Lung (tissue), 12 donors: ENCODE results near the gene AKT1. TPM values are rescaled to one million over a fixed set of nuclear protein-coding genes. Genes with fewer than 3 reads are reported as not detected.

Experiments used
- ATAC-seq: fragments of 200-7000 bp; cut with Tn5 transposase; one replicate; pipeline ENCODE4 v1.9.1; 2020; ENCODE audit warnings: moderate number of reproducible peaks; ENCODE audit not compliant: insufficient read depth, low FRiP score
- DNase-seq, 3 donors: peaks; one replicate each; pipeline ENCODE4 v3.0.0-alpha.2; 2013 to 2017
- H3K27ac ChIP-seq, 2 donors: one replicate each; pipeline ENCODE4 v1.5.1; 2013; ENCODE audit warnings: mild to moderate bottlenecking in 2 of 2, moderate library complexity in 2 of 2, control low read depth in 1 of 2, inconsistent platforms in 1 of 2, low read depth in 1 of 2, low read length in 1 of 2
- H3K27me3 ChIP-seq, 3 donors: one replicate each; pipeline ENCODE4 v1.5.1; 2013; ENCODE audit warnings: low read length in 2 of 3; ENCODE audit not compliant: control insufficient read depth in 3 of 3, insufficient read depth in 3 of 3
- H3K36me3 ChIP-seq, 4 donors: one replicate each; pipeline ENCODE4 v1.5.1; 2013; ENCODE audit warnings: low read length in 4 of 4, mild to moderate bottlenecking in 1 of 4, moderate library complexity in 1 of 4; ENCODE audit not compliant: control insufficient read depth in 4 of 4, insufficient read depth in 4 of 4
- H3K4me1 ChIP-seq, 5 donors: one replicate each; pipeline ENCODE4 v1.5.1; 2013; ENCODE audit warnings: low read length in 5 of 5, mild to moderate bottlenecking in 2 of 5, moderate library complexity in 1 of 5; ENCODE audit not compliant: control insufficient read depth in 5 of 5, insufficient read depth in 5 of 5
- H3K4me3 ChIP-seq: one replicate; pipeline ENCODE4 v1.5.1; 2013; ENCODE audit warnings: mild to moderate bottlenecking, control low read depth, moderate library complexity
- H3K9ac ChIP-seq, 2 donors: one replicate each; pipeline ENCODE4 v1.5.1; 2013; ENCODE audit warnings: low read length in 2 of 2, control low read depth in 1 of 2; ENCODE audit not compliant: insufficient read depth in 1 of 2
- H3K9me3 ChIP-seq, 4 donors: one replicate each; pipeline ENCODE4 v1.5.1; 2013; ENCODE audit warnings: low read length in 3 of 4, mild to moderate bottlenecking in 1 of 4, moderate library complexity in 1 of 4; ENCODE audit not compliant: control insufficient read depth in 4 of 4, insufficient read depth in 3 of 4
- WGBS, 2 donors: extraction: QIAGEN DNeasy Blood & Tissue Kit; methylation state at CpG; one replicate each; pipeline ENCODE4 v1.1.7; 2013; 5-methylcytosine and 5-hydroxymethylcytosine counted together
- polyA plus RNA-seq, 2 donors: library from polyadenylated mRNA; stranded (reverse); fragments of 200-250 nt; gene quantifications; one replicate each; pipeline ENCODE4 v1.2.1, GENCODE V29; 2013
- total RNA-seq, 2 donors: library from RNA; depleted of rRNA in 1 of 2; stranded (reverse); fragments of >200 nt in 1 of 2; gene quantifications; one replicate each; pipeline ENCODE4 v1.2.1, GENCODE V29; 2014 to 2021
- TF ChIP-seq, protein P1 (sequence below): IDR thresholded peaks from 2 replicates; pipeline ENCODE4 v1.5.1; 2012; ENCODE audit warnings: mild to moderate bottlenecking; ENCODE audit errors: control extremely low read depth, extremely low read depth
- donor health status: control.
- donor health status: control.
- donor health status: Bipolar disorder and iron deficiency.
- donor health status: healthy.
- donor health status: DM: yes; HTN: yes; CAD: no.

Gene AKT1
- total and polyA plus RNA-seq, 4 donors = 142 to 224 (median 160) TPM

DNA sequence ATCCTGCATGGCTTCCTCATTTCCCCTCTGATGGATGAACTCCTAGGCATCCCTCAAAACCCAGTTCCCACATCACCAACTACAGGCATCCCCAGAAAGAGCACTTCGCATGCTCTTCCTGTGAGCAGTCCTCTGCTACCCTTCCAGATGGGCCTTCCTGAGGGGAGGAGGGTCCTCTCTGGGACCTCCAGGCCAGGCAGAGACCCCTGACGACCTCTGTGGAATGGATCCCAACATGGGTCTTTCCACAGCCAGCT, 1.9 kb downstream of the AKT1 start:
- peaks cover 12 to 36% (median 32%) of the 10 kb centered on the region in 5 donors for H3K4me1 ChIP-seq
- H3K27ac ChIP-seq = no peak overlapping the region
- H3K9ac ChIP-seq = no peak overlapping the region
- H3K4me3 ChIP-seq = no peak overlapping the region
- TF ChIP-seq, protein P1, sequence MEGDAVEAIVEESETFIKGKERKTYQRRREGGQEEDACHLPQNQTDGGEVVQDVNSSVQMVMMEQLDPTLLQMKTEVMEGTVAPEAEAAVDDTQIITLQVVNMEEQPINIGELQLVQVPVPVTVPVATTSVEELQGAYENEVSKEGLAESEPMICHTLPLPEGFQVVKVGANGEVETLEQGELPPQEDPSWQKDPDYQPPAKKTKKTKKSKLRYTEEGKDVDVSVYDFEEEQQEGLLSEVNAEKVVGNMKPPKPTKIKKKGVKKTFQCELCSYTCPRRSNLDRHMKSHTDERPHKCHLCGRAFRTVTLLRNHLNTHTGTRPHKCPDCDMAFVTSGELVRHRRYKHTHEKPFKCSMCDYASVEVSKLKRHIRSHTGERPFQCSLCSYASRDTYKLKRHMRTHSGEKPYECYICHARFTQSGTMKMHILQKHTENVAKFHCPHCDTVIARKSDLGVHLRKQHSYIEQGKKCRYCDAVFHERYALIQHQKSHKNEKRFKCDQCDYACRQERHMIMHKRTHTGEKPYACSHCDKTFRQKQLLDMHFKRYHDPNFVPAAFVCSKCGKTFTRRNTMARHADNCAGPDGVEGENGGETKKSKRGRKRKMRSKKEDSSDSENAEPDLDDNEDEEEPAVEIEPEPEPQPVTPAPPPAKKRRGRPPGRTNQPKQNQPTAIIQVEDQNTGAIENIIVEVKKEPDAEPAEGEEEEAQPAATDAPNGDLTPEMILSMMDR = no peak
- H3K36me3 ChIP-seq = peaks cover 0 to 28% (median 9%) of the 10 kb centered on the region in 4 donors
- no peaks in the 10 kb centered on the region for H3K27me3 ChIP-seq
- no peak for DNase-seq
- H3K9me3 ChIP-seq = no peaks in the 10 kb centered on the region
- 87 to 91% methylated on average over 2 of the region's 2 CpGs for WGBS, 2 donors
- no peak for ATAC-seq

DNA sequence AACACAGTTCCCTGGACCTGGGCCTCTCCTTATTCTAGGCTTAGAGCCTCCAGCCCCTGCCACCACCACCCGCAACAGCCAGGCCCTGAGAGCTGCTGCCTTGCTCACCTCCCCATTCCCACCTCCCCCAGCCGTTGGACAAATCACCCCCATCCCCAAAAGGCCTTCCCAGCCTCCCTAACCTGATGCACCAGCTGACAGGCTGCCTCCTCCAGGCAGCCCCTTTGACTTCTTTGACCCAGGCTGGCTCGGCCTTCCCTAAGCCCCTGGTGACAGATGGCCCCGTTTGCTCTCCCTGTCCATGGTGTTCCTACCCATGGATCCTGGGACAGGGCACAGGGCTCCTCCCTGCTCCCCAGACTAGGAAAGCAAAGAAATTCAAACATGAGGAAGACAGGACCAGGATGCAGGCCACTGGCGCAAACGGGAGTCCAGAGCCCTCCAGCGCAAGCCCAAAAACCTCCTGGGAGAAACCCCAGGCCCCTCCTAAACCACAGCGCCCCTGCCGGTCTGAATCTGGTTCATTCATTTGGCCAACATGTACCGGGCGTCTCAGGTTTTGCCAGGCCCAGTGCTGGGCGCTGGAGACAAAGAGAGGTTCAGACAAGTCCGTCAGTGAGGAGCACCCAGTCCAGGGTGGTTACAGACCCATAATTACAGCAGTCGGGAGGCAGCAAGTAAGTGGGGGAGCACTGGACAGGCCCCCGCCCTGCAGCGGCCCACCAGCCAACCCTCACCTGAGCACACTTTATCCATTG, 2.4 kb downstream of the AKT1 start:
- Histone ChIP-seq H3K9me3 (no peaks in the 10 kb centered on the region), H3K4me1 (peaks cover 12 to 41% (median 32%) of the 10 kb centered on the region in 5 donors), H3K9ac (no peak overlapping the region), H3K27ac (peak overlapping the region in 1 of 2 donors; percentile 21), H3K36me3 (peaks cover 0 to 31% (median 9%) of the 10 kb centered on the region in 4 donors), H3K4me3 (no peak overlapping the region), H3K27me3 (no peaks in the 10 kb centered on the region)
- TF ChIP-seq, protein P1 = no peak
- ATAC-seq (no peak), DNase-seq (no peak)
- 83 to 89% methylated on average over 16 of the region's 16 CpGs for whole genome bisulfite sequencing, 2 donors

DNA sequence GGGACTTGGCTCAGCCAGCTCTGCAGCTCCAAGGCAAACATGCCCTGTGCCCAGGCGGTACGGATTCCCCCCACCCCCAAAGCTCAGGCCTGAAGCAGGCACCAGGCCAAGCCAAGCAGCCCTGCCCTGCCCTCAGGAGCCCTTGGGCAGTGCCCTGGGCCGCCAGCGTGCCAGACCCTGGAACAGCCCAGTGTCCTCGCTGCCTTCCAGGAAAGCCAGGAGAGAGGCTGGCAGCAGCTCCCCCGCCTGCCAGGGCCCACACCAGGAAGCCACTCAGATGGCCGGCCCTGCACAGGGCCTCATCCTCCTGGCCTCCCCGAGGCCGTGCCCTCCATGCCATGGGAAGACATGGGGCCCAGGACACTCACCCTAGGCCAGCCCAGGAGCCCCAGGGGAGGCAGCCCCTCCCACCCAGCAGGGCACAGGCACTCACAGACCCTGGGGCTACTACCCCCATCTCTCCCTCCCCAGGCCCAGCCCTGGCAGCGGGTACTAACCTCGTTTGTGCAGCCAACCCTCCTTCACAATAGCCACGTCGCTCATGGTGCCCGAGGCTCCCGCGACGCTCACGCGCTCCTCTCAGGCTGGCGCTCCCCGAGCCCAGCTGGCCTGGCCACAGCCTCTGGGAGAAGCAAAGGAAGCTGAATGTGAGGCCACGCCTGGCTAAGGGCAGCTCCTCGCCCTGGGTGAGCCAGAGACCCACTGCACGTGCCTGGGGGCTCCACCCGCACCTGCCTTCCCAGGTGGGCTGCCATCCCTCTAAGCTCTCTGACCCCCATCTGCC, 3.3 kb downstream of the AKT1 start:
- WGBS, 2 donors = 68 to 83% methylated on average over 25 of the region's 25 CpGs
- ATAC-seq = peak; percentile 20

More for the DNA sequence above, 3.3 kb downstream of the AKT1 start:
- peaks cover 0 to 35% (median 9%) of the 10 kb centered on the region in 4 donors for H3K36me3 ChIP-seq
- peak overlapping the region in 1 of 2 donors; percentile 21 for H3K27ac ChIP-seq
- TF ChIP-seq, protein P1 = no peak
- peaks cover 12 to 45% (median 27%) of the 10 kb centered on the region in 5 donors for H3K4me1 ChIP-seq
- no peaks in the 10 kb centered on the region for H3K27me3 ChIP-seq
- H3K9ac ChIP-seq = no peak overlapping the region
- H3K4me3 ChIP-seq = no peak overlapping the region
- DNase-seq = no peak
- no peaks in the 10 kb centered on the region for H3K9me3 ChIP-seq
